HCT116 (cell line): ENCODE measurements around the gene LTB4R2. TPM values are rescaled to one million over a fixed set of nuclear protein-coding genes. Genes with fewer than 3 reads are reported as not detected.

Source experiments
- ATAC-seq: fragments of 200-7000 bp; cut with Tn5 transposase; 2 replicates; pipeline ENCODE4 v1.9.1; 2020; ENCODE audit warnings: mild to moderate bottlenecking, moderate library complexity
- BruUV-seq: library from RNA; stranded (reverse); fragments of 400-500 nt; replicated peaks from 2 replicates; lab custom pipeline; 2021; lab: Mats Ljungman, UMichigan
- CTCF ChIA-PET: fragments of 300-600 bp; sonication (Branson Sonifier 250); formaldehyde crosslinking; loops from one replicate; lab custom pipeline; 2021; ENCODE audit warnings: antibody characterized with exemption; lab: Charles Lee
- POLR2A ChIA-PET: fragments of 300-600, 350-600 bp; sonication (Branson Sonifier 250); formaldehyde crosslinking; loops from one replicate; lab custom pipeline; 2021; ENCODE audit warnings: antibody characterized with exemption; lab: Charles Lee
- RAD21 ChIA-PET, 2 experiments: fragments of 300-600 bp; sonication (Branson Sonifier 250); formaldehyde crosslinking; loops; one replicate each; lab custom pipeline; 2023; ENCODE audit warnings: low total read pairs in 2 of 2; ENCODE audit not compliant: uncharacterized antibody in 2 of 2, unreplicated experiment in 2 of 2, low non-redundant PET in 1 of 2; lab: Charles Lee
- DNase-seq: peaks from one replicate; pipeline ENCODE4 v3.0.0-alpha.2; 2010; ENCODE audit warnings: low read depth, low spot score
- H2AFZ ChIP-seq: fragments of 200-600 bp; shearing (Covaris generic), sonication (generic); 2 replicates; pipeline ENCODE4 v1.6.1; 2017; ENCODE audit warnings: low read depth, mixed run types, mixed read lengths, antibody characterized with exemption, low read length; ENCODE audit not compliant: poor library complexity, severe bottlenecking
- H3K27ac ChIP-seq: 2 replicates; pipeline ENCODE4 v1.5.1; 2012; ENCODE audit warnings: low read depth, low read length
- H3K27me3 ChIP-seq: fragments of 200-600 bp; sonication (generic); 2 replicates; pipeline ENCODE4 v1.6.1; 2016; ENCODE audit warnings: mixed run types, low read length, mixed read lengths; ENCODE audit not compliant: insufficient read depth
- H3K36me3 ChIP-seq, 2 experiments: fragments of 200-500 bp in 1 of 2; fragments of 200-600 bp in 1 of 2; sonication (Bioruptor generic) in 1 of 2; sonication (generic) in 1 of 2; 2 replicates each; pipeline versions ENCODE4 v1.5.1 to v1.6.1; 2014 to 2016; ENCODE audit warnings: low read length in 2 of 2, inconsistent platforms in 1 of 2, mixed read lengths in 1 of 2, mixed run types in 1 of 2; ENCODE audit not compliant: insufficient read depth in 2 of 2, control insufficient read depth in 1 of 2
- H3K4me1 ChIP-seq, 2 experiments: fragments of 200-600 bp in 1 of 2; sonication (generic) in 1 of 2; 2 replicates each; pipeline versions ENCODE4 v1.5.1 to v1.6.1; 2012 to 2017; ENCODE audit warnings: low read length in 2 of 2, inconsistent platforms in 1 of 2, mild to moderate bottlenecking in 1 of 2, mixed read lengths in 1 of 2, mixed run types in 1 of 2, moderate library complexity in 1 of 2; ENCODE audit not compliant: insufficient read depth in 2 of 2, control insufficient read depth in 1 of 2
- H3K4me2 ChIP-seq: fragments of 200-600 bp; sonication (generic); 2 replicates; pipeline ENCODE4 v1.6.1; 2017; ENCODE audit warnings: mixed run types, low read length, mixed read lengths
- H3K4me3 ChIP-seq, 2 experiments: fragments of 200-600 bp in 1 of 2; sonication (generic) in 1 of 2; replicated peaks in 1 of 2; 2 replicates each; pipeline ENCODE4 v1.5.1; 2011 to 2016; ENCODE audit warnings: low read length in 2 of 2, control low read depth in 1 of 2, low read depth in 1 of 2, mild to moderate bottlenecking in 1 of 2, mixed read lengths in 1 of 2, mixed run types in 1 of 2
- H3K79me2 ChIP-seq: fragments of 200-600 bp; sonication (generic); 2 replicates; pipeline ENCODE4 v1.6.1; 2017; ENCODE audit warnings: mild to moderate bottlenecking, mixed run types, low read length, moderate library complexity, mixed read lengths; ENCODE audit not compliant: insufficient read depth
- H3K9ac ChIP-seq: fragments of 200-600 bp; sonication (generic); 2 replicates; pipeline ENCODE4 v1.6.1; 2016; ENCODE audit warnings: low read length, mixed read lengths
- H3K9me2 ChIP-seq: fragments of 200-600 bp; sonication (generic), shearing (Covaris generic); 2 replicates; pipeline ENCODE4 v1.6.1; 2017; ENCODE audit warnings: mixed run types, mild to moderate bottlenecking, moderate library complexity; ENCODE audit not compliant: insufficient read depth
- H3K9me3 ChIP-seq, 2 experiments: fragments of 200-500 bp in 1 of 2; fragments of 200-600 bp in 1 of 2; sonication (Bioruptor generic) in 1 of 2; sonication (generic) in 1 of 2; 2 replicates each; pipeline ENCODE4 v1.6.1; 2014 to 2017; ENCODE audit warnings: low read length in 2 of 2, mixed read lengths in 2 of 2, inconsistent platforms in 1 of 2, low read depth in 1 of 2, mild to moderate bottlenecking in 1 of 2, mixed run types in 1 of 2, moderate library complexity in 1 of 2; ENCODE audit not compliant: control insufficient read depth in 1 of 2, insufficient read depth in 1 of 2
- H4K20me1 ChIP-seq: fragments of 200-600 bp; sonication (generic), shearing (Covaris generic); 2 replicates; pipeline ENCODE4 v1.6.1; 2017; ENCODE audit warnings: mixed run types, mild to moderate bottlenecking, moderate library complexity; ENCODE audit not compliant: insufficient read depth
- CBX3 ChIP-seq: IDR thresholded peaks from 2 replicates; pipeline ENCODE4 v1.6.1; 2012; ENCODE audit warnings: low read depth
- POLR2AphosphoS5 ChIP-seq: IDR thresholded peaks from 2 replicates; pipeline ENCODE4 v1.6.1; 2011; ENCODE audit warnings: mild to moderate bottlenecking, low read depth, low read length, moderate library complexity
- RAD21 ChIP-seq: IDR thresholded peaks from 2 replicates; pipeline ENCODE4 v1.6.1; 2012; ENCODE audit warnings: low read depth, mild to moderate bottlenecking
- intact Hi-C: fragments of 100-400 bp; cut with micrococcal nuclease; formaldehyde crosslinking; loops from 2 replicates; pipeline ENCODE4 v1.10.0; 2022
- total RNA-seq: library from RNA; stranded (reverse); gene quantifications from one replicate; pipeline ENCODE4 v1.2.1, GENCODE V29; 2021; ENCODE audit not compliant: unreplicated experiment
- TF ChIP-seq, protein P1 (sequence below), 3 experiments: fragments of 200-600 bp in 1 of 3; sonication (generic) in 1 of 3; IDR thresholded peaks in 2 of 3; conservative IDR thresholded peaks in 1 of 3; 2 replicates each; pipeline ENCODE4 v1.5.1; 2012 to 2017; ENCODE audit warnings: low read depth in 2 of 3, low read length in 2 of 3, antibody characterized with exemption in 1 of 3, borderline replicate concordance in 1 of 3, control low read depth in 1 of 3, mild to moderate bottlenecking in 1 of 3, mixed read lengths in 1 of 3, mixed run types in 1 of 3, moderate library complexity in 1 of 3; ENCODE audit not compliant: insufficient read depth in 1 of 3

Gene LTB4R2
- total RNA-seq, 1 experiment from 2014 or later: 15.4 TPM

DNA sequence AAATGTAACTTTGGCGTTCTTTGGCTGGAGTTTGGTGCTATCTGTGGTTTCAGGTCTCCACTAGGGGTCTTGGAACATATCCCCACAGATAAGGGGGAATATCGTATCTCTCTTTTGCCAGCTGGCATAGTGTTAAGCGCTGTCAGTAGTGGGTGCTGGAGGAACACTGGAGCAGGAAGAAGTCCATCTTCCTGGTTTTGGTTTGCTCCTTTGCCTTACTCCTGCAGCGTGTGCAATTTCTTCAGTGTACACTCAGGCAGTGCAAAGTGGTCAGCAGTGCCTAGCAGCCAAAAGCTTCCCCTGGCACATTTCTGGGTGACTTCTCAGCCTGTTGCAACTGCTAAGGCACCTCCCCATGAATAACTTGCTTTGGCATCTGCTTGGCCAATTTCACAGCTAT is 41.6 kb downstream of the LTB4R2 start:
- Histone ChIP-seq H3K27ac (no peak overlapping the region), H3K9ac (no peak overlapping the region), H3K4me3 (no peak overlapping the region), H3K36me3 (no peaks in the 10 kb centered on the region), H3K4me2 (no peak overlapping the region), H3K27me3 (no peaks in the 10 kb centered on the region), H4K20me1 (no peaks in the 10 kb centered on the region), H2AFZ (no peak overlapping the region), H3K4me1 (peaks cover 5 to 22% of the 10 kb centered on the region in 2 experiments; a peak in 3 of 4 replicates), H3K9me2 (no peaks in the 10 kb centered on the region), H3K9me3 (no peaks in the 10 kb centered on the region), H3K79me2 (no peaks in the 10 kb centered on the region)
- intact Hi-C loops: no loop called here
- RAD21 ChIA-PET: no interaction called here
- no peak for DNase-seq
- no TSS peak for BruUV-seq
- CTCF ChIA-PET: interaction anchor here (1.4 to 1.8 kb wide), 3 partner anchors 15 to 80 kb away, joined by 8 to 9 read pairs (median 8); no protein-coding TSS in a partner anchor
- TF ChIP-seq, protein P1, sequence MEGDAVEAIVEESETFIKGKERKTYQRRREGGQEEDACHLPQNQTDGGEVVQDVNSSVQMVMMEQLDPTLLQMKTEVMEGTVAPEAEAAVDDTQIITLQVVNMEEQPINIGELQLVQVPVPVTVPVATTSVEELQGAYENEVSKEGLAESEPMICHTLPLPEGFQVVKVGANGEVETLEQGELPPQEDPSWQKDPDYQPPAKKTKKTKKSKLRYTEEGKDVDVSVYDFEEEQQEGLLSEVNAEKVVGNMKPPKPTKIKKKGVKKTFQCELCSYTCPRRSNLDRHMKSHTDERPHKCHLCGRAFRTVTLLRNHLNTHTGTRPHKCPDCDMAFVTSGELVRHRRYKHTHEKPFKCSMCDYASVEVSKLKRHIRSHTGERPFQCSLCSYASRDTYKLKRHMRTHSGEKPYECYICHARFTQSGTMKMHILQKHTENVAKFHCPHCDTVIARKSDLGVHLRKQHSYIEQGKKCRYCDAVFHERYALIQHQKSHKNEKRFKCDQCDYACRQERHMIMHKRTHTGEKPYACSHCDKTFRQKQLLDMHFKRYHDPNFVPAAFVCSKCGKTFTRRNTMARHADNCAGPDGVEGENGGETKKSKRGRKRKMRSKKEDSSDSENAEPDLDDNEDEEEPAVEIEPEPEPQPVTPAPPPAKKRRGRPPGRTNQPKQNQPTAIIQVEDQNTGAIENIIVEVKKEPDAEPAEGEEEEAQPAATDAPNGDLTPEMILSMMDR (IDR thresholded peaks at IDR 0.05 in 2 of 3, conservative IDR thresholded peaks at IDR 0.05 in 1 of 3; ENCODE audit: borderline replicate concordance in 1 of 3, insufficient read depth in 1 of 3, low read depth in 2 of 3, low read length in 2 of 3): 0 out of 6 replicates have a peak, but pooled peaks of 2 of the 3 experiments have one; percentile 12 to 14
- no peak for TF ChIP-seq POLR2AphosphoS5
- TF ChIP-seq RAD21: peak; percentile 30; the same call in 1 of the 2 replicates
- TF ChIP-seq CBX3: no peak
- POLR2A ChIA-PET: interaction anchor here (1.0 to 1.4 kb wide), 3 partner anchors 14 to 80 kb away, joined by 3 to 4 read pairs (median 3); no protein-coding TSS in a partner anchor
- peak; percentile 70 for ATAC-seq
